HG03354 (cell line): ENCODE data around the gene KHDC1.
"Not testable (repeated sequence)": the region's sequence is repeated elsewhere in the genome, so short reads cannot be mapped to it uniquely, and the experiment has no call there.

Experiments
- ATAC-seq: cut with Tn5 transposase; IDR thresholded peaks from one replicate; pipeline ENCODE4 v1.9.1; 2021; ENCODE audit warnings: mild to moderate bottlenecking; ENCODE audit not compliant: unreplicated experiment, poor library complexity, severe bottlenecking

The KHDC1 gene

DNA sequence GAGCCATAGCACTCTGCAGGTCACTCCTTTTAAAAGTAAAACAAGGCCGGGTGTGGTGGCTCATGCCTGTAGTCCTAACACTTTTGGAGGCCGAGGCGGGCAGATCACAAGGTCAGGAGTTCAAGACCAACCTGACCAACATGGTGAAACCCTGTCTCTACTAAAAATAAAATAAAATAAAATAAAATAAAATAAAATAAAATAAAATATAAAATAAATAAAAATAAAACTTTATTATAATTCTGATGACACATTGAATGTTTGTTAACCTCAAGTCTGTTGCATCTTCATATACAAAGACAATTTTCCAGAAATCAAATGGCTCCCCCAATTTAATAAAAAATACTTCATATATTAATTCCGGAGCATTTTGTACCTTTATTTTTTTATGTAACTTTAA, 69.7 kb downstream of the KHDC1 start:
- ATAC-seq: not testable (repeated sequence)
